Suprapubic skin (tissue), 4 donors: ENCODE measurements around the gene HSPA6.

ENCODE experiments used
- CTCF ChIP-seq, 2 donors: fragments of 200-600 bp in 1 of 2; fragments of 450-650 bp in 1 of 2; sonication (generic) in 1 of 2; IDR thresholded peaks; one replicate each; pipeline ENCODE4 v1.5.1; 2016 to 2019; ENCODE audit warnings: antibody characterized with exemption in 2 of 2, mild to moderate bottlenecking in 1 of 2, moderate library complexity in 1 of 2
- EP300 ChIP-seq: sonication (generic); formaldehyde crosslinking; IDR thresholded peaks from one replicate; pipeline ENCODE4 v1.6.1; 2017; ENCODE audit warnings: antibody characterized with exemption
- POLR2A ChIP-seq, 2 donors: fragments of 450-650 bp; IDR thresholded peaks; one replicate each; pipeline ENCODE4 v1.6.1; 2017; ENCODE audit warnings: antibody characterized with exemption in 2 of 2, mild to moderate bottlenecking in 2 of 2, moderate library complexity in 2 of 2
- POLR2AphosphoS5 ChIP-seq, 3 donors: sonication (generic); formaldehyde crosslinking; IDR thresholded peaks; one replicate each; pipeline ENCODE4 v1.6.1; 2017; ENCODE audit warnings: antibody characterized with exemption in 3 of 3

- TF ChIP-seq CTCF (IDR thresholded peaks at IDR 0.05) = no peak
- TF ChIP-seq EP300 = no peak
- no peak for TF ChIP-seq POLR2AphosphoS5 (IDR thresholded peaks at IDR 0.05)
- TF ChIP-seq POLR2A (IDR thresholded peaks at IDR 0.05) = no peak
Observed at GRCh38 chr1:161511018-161511755, 13.2 kb upstream of the HSPA6 start.
